ENCODE data around the gene TRAF3IP1.

GRCh38 chr2:238308177-238308576, 12.1 kb upstream of the TRAF3IP1 start:
- TF ChIP-seq CTCF (IDR thresholded peaks at IDR 0.05) (no peak), POLR2A (IDR thresholded peaks at IDR 0.05) (no peak)
